ENCODE results near the gene ITGA1.
"Not testable (repeated sequence)": the region's sequence is repeated elsewhere in the genome, so short reads cannot be mapped to it uniquely, and the experiment has no call there.

The ITGA1 gene

DNA sequence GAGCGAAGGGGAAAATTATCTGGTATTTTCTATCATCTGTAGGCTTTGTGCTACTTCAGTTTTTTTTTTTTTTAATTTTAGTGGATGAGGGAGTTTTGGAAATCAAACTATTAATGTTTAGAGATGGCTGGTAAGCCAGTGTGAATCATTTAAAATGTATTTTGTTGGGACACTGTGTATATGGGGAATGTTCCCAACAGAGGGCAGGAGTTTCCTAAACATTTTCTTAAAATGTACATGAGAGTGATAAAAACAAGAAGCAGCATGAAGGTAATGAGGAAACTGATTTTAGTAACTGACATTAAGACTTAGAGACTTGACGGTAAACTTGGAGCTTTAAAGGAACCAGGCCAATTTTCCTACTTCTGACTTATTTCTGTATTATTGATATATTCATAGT is 133.2 kb downstream of the ITGA1 start:
- H3K27ac ChIP-seq, result no peak overlapping the region
- no peak overlapping the region for H3K4me3 ChIP-seq

DNA sequence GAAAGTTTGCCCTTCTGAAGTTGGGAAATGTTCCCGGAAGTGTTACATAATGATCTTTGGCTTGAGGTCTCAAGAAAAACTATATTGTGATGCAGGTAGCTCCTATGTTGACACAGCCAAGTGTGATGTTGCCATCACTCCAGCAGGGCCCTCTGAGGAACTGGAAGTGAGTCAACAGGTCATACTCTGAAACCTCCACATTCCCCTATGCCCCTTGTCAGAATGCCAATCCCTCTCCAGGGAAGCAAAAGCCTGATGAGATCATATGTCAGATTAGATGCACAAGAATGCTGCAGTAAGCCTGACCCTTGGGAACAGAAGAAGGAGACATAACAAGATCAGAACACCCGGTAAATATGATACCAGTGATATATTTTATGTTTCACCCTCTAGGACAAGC is 134.7 kb downstream of the ITGA1 start:
- H3K27ac ChIP-seq, result no peak overlapping the region

DNA sequence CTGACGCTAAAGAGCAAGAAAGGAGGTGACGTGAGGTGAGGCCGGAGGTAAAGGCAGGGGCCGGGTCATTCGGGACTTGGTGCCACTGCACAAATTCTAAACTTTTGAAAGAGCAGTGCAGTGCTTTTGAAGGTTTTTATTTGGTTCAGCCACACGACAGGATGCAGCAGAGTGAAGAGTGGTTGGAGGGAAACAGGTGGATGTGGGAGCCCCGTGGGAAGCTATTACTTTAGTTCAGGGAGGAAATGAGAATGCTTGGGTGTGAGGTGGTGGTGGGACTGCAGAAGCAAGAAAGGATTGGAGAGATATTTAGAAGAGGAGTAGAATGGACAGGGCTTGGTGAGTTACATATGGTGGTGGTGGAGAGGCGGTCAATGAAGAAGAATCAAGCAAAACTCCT is 136.7 kb downstream of the ITGA1 start:
- H3K4me3 ChIP-seq, result no peak overlapping the region
- H3K27ac ChIP-seq, result no peak overlapping the region

More for the DNA sequence above, 134.7 kb downstream of the ITGA1 start:
- no peak overlapping the region for H3K4me3 ChIP-seq

DNA sequence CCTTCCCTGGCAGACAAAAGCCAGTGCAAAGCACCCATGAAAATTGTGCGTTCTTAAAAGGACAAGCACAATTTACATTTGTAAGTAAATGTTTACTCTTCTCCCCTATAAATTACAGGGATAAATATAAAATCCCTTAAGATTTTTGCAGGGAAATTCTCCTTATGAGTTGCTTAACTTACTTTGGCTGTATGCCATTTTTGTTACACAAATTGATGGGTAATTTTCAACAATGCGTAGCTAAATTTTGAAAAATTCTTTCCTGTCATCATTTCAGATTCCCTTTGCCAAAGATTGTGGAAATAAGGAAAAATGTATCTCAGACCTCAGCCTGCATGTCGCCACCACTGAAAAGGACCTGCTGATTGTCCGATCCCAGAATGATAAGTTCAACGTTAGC is 137.3 kb downstream of the ITGA1 start:
- no peak overlapping the region for H3K27ac ChIP-seq
- H3K4me3 ChIP-seq, result no peak overlapping the region

DNA sequence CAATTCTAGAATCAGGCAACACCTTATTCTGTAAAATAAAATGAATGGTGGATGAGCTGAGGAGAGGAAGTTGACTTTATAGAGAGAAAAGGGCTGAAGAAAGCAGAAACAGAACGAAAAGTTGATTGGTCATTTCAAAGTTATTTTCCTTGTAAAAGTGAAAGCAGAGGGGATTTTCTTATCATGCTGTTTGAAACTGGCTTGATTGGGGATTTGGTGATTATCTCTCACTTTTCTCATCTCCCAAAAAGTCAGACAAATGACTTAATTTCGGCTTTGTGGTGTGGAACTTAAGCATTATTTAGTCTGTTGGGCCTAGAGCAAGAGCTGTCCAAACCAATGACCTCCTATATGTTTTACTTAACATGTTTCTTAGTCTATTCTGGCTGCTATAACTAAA is 141.0 kb downstream of the ITGA1 start:
- H3K27ac ChIP-seq, result no peak overlapping the region
- no peak overlapping the region for H3K4me3 ChIP-seq

DNA sequence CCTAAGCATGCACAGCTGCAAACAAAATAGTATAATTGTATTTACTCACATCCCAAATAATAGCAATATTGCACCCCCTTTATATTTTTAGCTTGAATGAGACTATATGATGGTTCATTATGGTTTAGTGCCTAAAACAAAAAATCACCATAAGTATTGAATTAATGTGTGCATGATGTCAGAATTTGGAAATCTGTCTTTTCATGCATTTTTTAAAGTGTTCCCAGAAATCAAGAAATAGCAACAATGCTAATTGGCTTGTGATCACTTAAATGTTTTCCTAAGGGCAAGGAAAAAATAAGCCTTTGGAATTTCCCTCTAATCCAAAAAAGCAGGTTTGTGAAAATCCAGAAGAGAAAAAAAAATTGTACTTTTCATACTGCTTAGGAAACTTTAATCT is 150.5 kb downstream of the ITGA1 start:
- Histone ChIP-seq H3K4me3 (no peak overlapping the region), H3K27ac (peak overlapping the region in 1 of 21 experiments; percentile 52)

DNA sequence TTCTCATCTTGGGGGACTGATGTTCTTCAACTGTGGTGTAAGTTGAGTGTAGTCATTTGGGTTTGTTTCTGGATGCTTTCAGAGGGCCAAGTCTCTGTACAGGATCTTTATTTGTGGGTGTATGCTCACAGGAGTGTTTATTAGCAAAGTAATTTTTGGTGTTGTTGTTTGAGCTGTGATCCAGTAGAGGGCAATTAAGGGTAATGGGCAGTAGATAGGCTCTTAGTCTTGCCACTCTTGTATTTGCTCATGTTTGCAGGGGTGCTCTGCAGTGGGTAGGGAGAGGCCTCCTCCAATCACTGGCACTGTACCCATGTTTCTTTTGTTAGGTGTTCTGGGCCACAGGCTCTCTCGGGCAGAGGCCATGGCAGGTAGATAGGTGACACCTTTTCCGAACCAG is 155.6 kb downstream of the ITGA1 start:
- H3K4me3 ChIP-seq, result no peak overlapping the region
- no peak overlapping the region for H3K27ac ChIP-seq

DNA sequence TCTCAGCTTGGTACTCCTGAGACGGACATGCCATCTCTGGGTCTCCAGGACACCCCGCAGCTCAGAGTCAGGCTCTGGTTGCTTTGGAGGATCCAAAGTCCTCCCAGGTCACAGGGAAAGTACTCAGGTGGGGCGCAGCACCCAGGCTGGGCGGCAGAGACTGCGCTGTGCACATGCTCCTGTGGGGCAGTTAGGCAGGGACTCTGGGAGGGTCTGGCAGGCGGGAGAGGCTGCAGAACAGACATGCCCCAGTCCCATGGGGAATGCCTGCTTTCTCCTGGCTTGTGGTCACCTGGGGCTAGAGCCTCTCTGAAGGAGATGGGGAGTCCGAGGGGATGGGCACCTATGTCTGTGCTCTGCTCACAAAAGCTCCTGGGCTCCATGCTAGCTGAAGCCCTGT is 156.1 kb downstream of the ITGA1 start:
- Histone ChIP-seq H3K27ac (no peak overlapping the region), H3K4me3 (no peak overlapping the region)

DNA sequence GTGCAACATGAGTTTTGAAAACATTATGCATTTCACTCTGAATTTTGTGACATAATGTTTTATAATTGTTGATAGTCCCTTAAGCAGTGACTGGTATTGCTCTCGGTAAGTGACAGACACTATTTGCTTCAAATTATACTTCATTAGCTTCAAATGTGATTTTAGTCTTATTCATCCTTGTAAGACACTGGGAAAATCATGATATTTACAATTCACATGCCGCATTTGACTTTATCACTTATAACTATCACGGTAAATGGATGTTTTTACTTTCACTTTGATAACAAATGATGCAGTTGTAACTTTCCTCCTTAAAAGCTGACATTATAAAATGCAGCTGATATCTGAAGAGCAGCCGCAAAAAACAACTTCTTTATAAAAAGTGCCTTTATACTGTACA is 157.3 kb downstream of the ITGA1 start:
- Histone ChIP-seq H3K4me3 (peak overlapping the region in 2 of 7 experiments; percentile 12 to 21), H3K27ac (peak overlapping the region in 3 of 21 experiments; percentile 18 to 61 (median 21))

DNA sequence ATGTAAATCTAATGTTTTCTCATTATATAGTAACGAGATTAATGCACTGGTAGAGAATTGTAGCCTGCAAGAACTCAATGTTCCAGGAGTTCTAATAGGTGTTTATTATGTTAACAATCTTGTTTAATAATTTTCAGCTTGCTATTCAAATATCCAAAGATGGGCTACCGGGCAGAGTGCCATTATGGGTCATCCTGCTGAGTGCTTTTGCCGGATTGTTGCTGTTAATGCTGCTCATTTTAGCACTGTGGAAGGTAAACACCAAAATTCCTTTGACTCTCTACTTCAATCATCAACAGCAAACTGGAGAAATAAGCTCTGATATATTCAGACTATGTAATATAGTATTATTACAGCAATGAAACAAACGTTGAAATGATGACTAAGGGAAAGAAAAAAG is 159.5 kb downstream of the ITGA1 start:
- H3K4me3 ChIP-seq, result no peak overlapping the region
- peak overlapping the region in 1 of 21 experiments; percentile 22 for H3K27ac ChIP-seq

DNA sequence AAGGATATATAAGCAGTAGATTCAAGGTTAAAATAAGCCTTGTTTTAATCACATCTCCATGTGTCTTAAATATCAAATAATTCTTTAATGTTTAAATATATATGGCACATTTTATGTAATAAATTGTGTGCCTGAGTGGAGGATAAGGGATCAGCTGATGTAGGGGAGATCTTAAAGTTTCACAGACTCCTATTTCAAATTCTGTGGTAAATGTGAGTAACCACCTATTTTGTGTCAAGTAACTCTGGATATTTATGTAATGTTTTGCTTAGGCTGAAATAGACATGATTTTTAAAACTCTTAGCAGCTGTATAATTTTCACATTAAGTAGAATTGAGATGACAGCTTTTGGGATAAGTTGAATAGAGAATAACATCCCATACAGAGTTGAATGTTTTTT is 160.1 kb downstream of the ITGA1 start:
- Histone ChIP-seq H3K27ac (peak overlapping the region in 1 of 21 experiments; percentile 22), H3K4me3 (no peak overlapping the region)

DNA sequence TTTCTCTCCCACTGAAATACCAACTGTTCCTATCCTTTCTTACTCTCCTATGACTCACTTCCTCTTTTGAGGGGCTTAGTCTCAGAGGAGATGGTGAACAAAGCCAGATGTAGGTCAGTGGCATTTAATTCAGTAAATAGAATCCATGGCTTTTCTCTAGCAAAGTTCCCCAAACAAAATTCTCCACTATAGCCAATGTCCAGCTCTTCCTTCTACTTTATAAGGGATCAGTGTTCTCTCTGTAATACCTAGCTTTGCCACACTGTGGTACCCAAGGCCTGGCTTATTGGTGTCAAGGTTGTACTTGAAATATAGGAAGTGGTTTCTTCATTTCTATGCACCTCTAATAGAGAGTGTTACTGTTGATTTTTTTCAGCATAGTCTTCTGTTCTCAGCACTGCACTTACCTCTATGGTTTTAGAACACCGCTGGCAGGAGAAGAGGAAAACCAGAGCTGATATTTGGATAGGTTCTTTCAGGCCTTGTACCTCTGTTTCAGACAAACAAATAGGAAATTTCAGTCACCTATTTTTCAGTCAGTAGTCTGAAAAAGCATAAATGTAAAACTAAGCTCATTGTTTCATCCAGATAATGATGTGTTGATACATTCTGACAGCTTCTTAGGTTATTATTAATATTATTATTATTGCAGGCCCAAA is 160.8 kb downstream of the ITGA1 start:
- peak overlapping the region in 2 of 21 experiments; percentile 31 to 51 for H3K27ac ChIP-seq

DNA sequence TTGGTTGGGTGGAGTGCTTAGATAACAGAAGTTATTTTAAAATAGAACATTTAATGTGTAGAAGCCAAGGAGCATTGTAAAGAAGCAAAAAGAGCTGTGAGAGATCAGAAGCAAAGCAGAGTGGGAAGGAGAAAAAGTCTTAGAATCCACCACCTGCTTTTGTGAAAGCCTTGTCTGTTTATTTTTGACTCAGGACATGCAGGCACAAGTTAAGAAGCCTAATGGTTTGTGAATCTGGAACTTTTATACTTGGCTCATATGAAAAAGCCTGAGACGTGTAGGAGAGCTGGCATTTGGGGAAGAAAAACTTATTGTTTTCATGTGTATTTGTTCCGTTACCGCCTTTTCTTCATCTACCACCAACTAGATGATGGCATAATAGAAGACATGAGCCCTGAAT is 163.0 kb downstream of the ITGA1 start:
- Histone ChIP-seq H3K27ac (peak overlapping the region in 4 of 21 experiments; percentile 1 to 38 (median 12)), H3K4me3 (no peak overlapping the region)

More for the DNA sequence above, 160.8 kb downstream of the ITGA1 start:
- H3K4me3 ChIP-seq, result no peak overlapping the region

DNA sequence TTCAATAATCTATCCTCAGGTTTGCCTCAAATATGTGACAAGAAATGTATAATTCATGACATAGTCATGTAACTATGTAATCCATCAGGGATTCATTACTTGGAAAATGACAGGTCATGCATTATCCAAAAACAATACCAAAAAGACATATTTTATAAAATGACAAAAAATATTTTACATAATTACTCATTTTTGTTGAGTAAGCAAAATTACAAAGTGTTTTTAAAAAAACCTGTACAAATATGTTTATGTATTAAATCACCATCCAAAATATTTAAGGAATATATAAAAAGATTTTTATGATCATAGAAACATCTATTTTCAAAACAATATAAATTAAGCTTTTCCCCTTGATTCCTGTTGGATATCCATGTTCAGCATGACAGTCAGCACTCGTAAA is 164.8 kb downstream of the ITGA1 start:
- H3K4me3 ChIP-seq, result no peak overlapping the region
- H3K27ac ChIP-seq, result no peak overlapping the region

DNA sequence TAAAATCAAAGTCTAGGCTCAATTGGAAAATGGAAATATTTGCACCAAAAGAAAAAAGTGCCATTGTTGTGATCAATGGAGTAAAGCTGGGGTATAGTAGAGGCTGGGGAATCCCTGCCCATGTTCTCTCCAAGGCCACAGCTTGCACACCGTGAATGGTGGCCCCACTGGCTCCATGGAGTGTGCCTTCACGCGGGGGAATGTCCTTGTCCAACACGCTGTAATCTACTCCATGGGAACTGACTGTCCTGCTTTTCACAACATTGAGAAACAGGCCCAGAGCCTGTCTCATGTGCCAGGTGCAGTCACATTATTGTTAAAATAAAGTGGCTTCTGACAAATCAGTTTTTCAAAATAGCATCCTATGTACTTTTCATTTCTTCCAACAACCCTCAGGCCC is 168.3 kb downstream of the ITGA1 start:
- no peak overlapping the region for H3K27ac ChIP-seq

DNA sequence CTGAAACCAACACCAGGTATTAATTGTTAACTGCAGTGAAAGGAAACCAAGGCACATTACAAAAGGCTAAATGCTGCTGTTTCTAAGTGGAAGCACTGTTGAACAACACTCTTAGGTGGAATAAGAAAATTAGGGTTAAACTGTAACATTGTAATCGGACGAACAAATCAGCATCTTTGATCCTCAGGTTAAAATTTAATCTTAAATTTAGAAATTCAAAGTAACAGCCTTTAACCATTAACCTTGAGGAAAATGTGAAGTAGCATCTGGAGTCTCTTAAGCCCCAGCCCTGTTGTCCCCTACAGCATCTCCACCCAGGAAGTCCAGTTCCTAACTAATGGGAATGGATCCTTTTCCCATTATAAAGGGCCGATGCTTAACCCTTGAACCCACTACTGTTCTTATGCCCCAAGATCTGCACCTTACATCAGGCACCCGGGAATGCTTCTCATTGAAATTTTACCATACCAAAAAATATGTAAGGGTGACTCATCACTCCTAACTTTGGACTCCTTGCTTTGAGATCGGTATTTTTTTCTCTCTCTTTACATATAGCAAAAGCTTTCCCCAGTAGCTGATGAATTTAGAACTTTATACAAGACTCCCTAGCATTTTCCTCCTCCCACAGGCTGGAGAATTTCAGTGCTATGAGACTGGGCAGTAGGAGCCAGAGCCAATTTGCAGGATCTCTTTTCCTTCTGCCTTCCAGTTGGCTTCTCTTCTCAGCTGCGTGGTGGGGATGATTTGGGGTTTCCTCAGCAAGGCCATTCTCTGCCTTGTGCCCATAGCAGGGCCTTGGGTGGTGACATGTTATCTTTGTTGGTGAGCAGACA is 169.4 kb downstream of the ITGA1 start:
- Histone ChIP-seq H3K27ac (no peak overlapping the region), H3K4me3 (no peak overlapping the region)

More for the DNA sequence above, 168.3 kb downstream of the ITGA1 start:
- no peak overlapping the region for H3K4me3 ChIP-seq

DNA sequence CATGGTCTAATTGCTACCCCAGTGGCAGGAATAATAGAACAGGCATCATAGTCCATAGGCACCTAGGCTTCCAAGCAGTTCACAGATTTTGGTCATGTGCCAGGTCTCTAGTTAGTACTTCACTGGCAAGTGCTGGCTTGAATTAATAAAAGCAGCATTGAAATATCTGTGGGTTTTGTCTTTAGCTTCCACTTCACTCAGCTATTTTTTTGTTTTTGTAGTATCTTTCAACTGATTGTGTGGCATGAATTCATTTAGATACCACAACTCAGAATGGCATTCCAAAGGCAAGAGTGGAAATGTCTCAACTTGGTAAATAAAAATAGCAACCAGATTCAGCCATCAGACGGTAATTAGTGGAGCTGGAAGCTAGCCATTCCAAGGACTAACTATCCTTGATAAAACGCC is 173.6 kb downstream of the ITGA1 start:
- H3K4me3 ChIP-seq, result no peak overlapping the region
- H3K27ac ChIP-seq, result peak overlapping the region in 2 of 21 experiments; percentile 17 to 34

DNA sequence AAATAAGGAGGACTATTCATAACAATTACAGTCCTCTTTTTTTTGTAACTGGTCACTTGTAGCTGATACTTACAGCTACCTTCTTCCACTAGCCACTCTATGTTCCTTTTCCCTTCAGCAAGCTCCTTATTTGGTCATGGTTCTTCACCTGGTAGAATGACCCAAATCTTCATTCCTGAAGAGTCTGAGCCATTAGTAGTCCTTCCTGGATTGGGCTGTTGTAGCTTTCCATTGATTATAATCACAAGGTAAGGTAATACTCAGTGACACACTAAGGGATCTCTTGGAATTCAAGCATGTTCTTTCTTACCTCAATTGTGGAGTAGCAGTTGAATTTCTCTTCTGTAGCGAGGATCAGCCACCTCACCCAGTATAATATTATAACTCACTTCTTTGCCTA is 175.9 kb downstream of the ITGA1 start:
- no peak overlapping the region for H3K4me3 ChIP-seq

DNA sequence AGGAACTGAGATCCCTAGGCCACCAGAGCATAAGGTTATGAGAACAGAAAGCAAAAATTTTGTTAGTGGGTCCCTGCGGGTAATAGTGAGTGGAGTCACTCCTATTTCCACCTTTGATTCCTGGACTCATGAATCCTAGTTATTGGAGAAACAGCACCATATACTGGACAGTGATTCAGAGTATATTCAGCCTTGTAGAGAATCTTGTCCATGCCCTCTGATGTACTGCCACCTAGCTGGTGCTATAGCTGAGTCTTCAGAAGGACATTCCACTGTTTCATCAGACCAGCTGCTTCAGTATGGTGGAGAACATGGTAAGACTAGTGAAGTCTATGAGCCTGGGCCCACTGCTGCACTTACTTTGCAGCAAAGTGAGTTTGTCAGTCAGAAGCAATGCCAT is 176.4 kb downstream of the ITGA1 start:
- H3K27ac ChIP-seq, result no peak overlapping the region
- no peak overlapping the region for H3K4me3 ChIP-seq

More for the DNA sequence above, 175.9 kb downstream of the ITGA1 start:
- H3K27ac ChIP-seq, result no peak overlapping the region

DNA sequence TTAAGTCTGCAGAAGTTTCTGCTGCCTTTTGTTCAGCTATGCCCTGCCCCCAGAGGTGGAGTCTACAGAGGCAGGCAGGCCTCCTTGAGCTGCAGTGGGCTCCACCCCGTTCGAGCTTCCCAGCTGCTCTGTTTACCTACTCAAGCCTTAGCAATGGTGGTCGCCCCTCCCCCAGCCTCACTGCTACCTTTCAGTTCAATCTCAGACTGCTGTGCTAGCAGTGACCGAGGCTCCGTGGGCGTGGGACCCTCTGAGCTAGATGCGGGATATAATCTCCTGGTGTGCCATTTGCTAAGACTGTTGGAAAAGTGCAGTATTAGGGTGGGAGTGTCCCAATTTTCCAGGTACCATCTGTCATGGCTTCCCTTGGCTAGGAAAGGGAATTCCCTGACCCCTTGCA is 188.4 kb downstream of the ITGA1 start:
- not testable (repeated sequence) for H3K4me3 ChIP-seq, H3K27ac ChIP-seq

DNA sequence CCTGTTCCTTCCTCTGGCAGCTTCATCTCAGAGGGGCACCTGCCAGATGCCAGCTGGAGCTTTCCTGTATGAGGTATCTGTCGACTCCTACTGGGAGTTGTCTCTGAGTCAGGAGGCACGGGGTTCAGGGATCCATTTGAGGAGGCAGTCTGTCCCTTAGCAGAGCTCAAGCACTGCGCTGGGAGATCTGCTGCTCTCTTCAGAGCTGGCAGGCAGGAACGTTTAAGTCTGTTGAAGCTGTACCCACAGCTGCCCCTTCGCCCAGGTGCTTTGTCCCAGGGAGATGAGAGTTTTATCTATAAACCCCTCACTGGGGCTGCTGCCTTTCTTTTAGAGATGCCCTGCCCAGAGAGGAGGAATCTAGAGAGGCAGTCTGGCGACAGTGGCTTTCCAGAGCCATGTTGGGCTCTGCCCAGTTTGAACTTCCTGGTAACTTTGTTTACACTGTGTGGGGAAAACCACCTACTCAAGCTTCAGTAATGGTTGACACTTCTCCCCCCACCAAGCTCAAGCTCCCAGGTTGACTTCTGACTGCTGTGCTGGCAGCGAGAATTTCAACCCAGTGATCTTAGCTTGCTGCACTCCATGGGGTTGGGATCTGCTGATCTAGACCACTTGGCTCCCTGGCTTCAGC is 189.7 kb downstream of the ITGA1 start:
- Histone ChIP-seq H3K27ac (no peak overlapping the region), H3K4me3 (no peak overlapping the region)

Data from skin epidermis (tissue), 12 donors.